Neural progenitor cell (in vitro differentiated cells): ENCODE data around the gene IQCC. TPM values are rescaled to one million over a fixed set of nuclear protein-coding genes. Genes with fewer than 3 reads are reported as not detected.

Experiments used
- DNase-seq: peaks from one replicate; pipeline ENCODE4 v3.0.0-alpha.2; 2016; ENCODE audit warnings: low spot score
- H2AFZ ChIP-seq: fragments of 200-600 bp; sonication (generic); replicated peaks from 2 replicates; pipeline ENCODE4 v1.6.1; 2016; ENCODE audit warnings: antibody characterized with exemption
- H3F3A ChIP-seq: fragments of 200-600 bp; sonication (generic); 2 replicates; pipeline ENCODE4 v1.6.1; 2016; ENCODE audit warnings: antibody characterized with exemption, low read depth
- H3K27ac ChIP-seq: fragments of 200-600 bp; sonication (generic); 2 replicates; pipeline ENCODE4 v1.5.1; 2016; ENCODE audit warnings: mild to moderate bottlenecking
- H3K27me3 ChIP-seq: fragments of 200-600 bp; sonication (generic); 2 replicates; pipeline ENCODE4 v1.6.1; 2016; ENCODE audit warnings: mild to moderate bottlenecking, moderate library complexity
- H3K36me3 ChIP-seq: fragments of 200-600 bp; sonication (generic); 2 replicates; pipeline ENCODE4 v1.5.1; 2016
- H3K4me1 ChIP-seq: fragments of 200-600 bp; sonication (generic); 2 replicates; pipeline ENCODE4 v1.6.1; 2016; ENCODE audit warnings: mixed run types
- H3K4me2 ChIP-seq: fragments of 200-600 bp; sonication (generic); 2 replicates; pipeline ENCODE4 v1.6.1; 2016
- H3K4me3 ChIP-seq: fragments of 200-600 bp; sonication (generic); 2 replicates; pipeline ENCODE4 v1.5.1; 2016
- H3K79me2 ChIP-seq: fragments of 200-600 bp; sonication (generic); 2 replicates; pipeline ENCODE4 v1.6.1; 2016; ENCODE audit warnings: low read depth
- H3K9ac ChIP-seq: fragments of 200-600 bp; sonication (generic); 2 replicates; pipeline ENCODE4 v1.6.1; 2016
- H3K9me3 ChIP-seq: fragments of 200-600 bp; sonication (generic); 2 replicates; pipeline ENCODE4 v1.5.1; 2016; ENCODE audit warnings: low read depth
- H4K20me1 ChIP-seq: fragments of 200-600 bp; sonication (generic); 2 replicates; pipeline ENCODE4 v1.6.1; 2016; ENCODE audit warnings: low read depth
- H3K27ac Mint-ChIP-seq: 3 replicates; pipeline ENCODE4 v1.8.0; 2021; ENCODE audit warnings: mixed read lengths
- H3K27me3 Mint-ChIP-seq: 2 replicates; pipeline ENCODE4 v1.8.0; 2022; ENCODE audit warnings: low read depth, mild to moderate bottlenecking, inconsistent platforms, moderate library complexity, mixed read lengths; ENCODE audit not compliant: insufficient read depth
- H3K36me3 Mint-ChIP-seq: 3 replicates; pipeline ENCODE4 v1.8.0; 2021; ENCODE audit warnings: mixed read lengths
- H3K4me1 Mint-ChIP-seq: 3 replicates; pipeline ENCODE4 v1.8.0; 2021; ENCODE audit warnings: mixed read lengths
- H3K4me3 Mint-ChIP-seq: 3 replicates; pipeline ENCODE4 v1.8.0; 2021; ENCODE audit warnings: mild to moderate bottlenecking, moderate library complexity, mixed read lengths
- H3K9me3 Mint-ChIP-seq: 3 replicates; pipeline ENCODE4 v1.8.0; 2020; ENCODE audit warnings: mixed read lengths
- EZH2 ChIP-seq: fragments of 200-600 bp; sonication (generic); IDR thresholded peaks from 2 replicates; pipeline ENCODE4 v1.6.1; 2017; ENCODE audit warnings: antibody characterized with exemption, mild to moderate bottlenecking, moderate library complexity
- EZH2phosphoT487 ChIP-seq: fragments of 200-600 bp; sonication (generic); IDR thresholded peaks from 2 replicates; pipeline ENCODE4 v1.6.1; 2017; ENCODE audit warnings: antibody characterized with exemption
- total RNA-seq: library from RNA; depleted of rRNA; stranded (reverse); fragments of >200 nt; gene quantifications from 2 replicates; pipeline ENCODE4 v1.2.3, GENCODE V29; 2015; ENCODE audit warnings: low replicate concordance
- TF ChIP-seq, protein P1 (sequence below): fragments of 200-600 bp; sonication (generic); IDR thresholded peaks from 2 replicates; pipeline ENCODE4 v1.5.1; 2017; ENCODE audit warnings: antibody characterized with exemption, mild to moderate bottlenecking

The IQCC gene
- total RNA-seq, 1 donor from 2014 or later: 5.8 TPM

GRCh38 chr1:32208469-32208868 lies 3.0 kb downstream of the IQCC start:
- Mint-ChIP-seq H3K9me3 (no peaks in the 10 kb centered on the region), H3K27me3 (peaks cover 4% of the 10 kb centered on the region), H3K27ac (no peak overlapping the region), H3K4me3 (no peak overlapping the region), H3K4me1 (peaks cover 15% of the 10 kb centered on the region), H3K36me3 (peaks cover 9% of the 10 kb centered on the region)
- Histone ChIP-seq H3K27ac (no peak overlapping the region), H2AFZ (no peak overlapping the region), H3K36me3 (no peaks in the 10 kb centered on the region), H3K4me3 (no peak overlapping the region), H3K9ac (no peak overlapping the region), H3F3A (peaks cover 8% of the 10 kb centered on the region), H3K27me3 (peaks cover 11% of the 10 kb centered on the region), H4K20me1 (no peaks in the 10 kb centered on the region), H3K4me2 (no peak overlapping the region), H3K9me3 (no peaks in the 10 kb centered on the region), H3K79me2 (no peaks in the 10 kb centered on the region), H3K4me1 (peaks cover 5% of the 10 kb centered on the region)
- no peak for TF ChIP-seq EZH2phosphoT487
- TF ChIP-seq EZH2: no peak
- DNase-seq: no peak

GRCh38 chr1:32208891-32209328 lies 3.4 kb downstream of the IQCC start, which contains the start of gene DCDC2B:
Gene DCDC2B (plus strand): TSS chr1:32209089. CDS start chr1:32209094, 5 bp downstream.
- Histone ChIP-seq H2AFZ (no peak within 1 kb of the TSS), H3K79me2 (no peaks in the 10 kb centered on the region), H3K4me1 (peaks cover 5% of the 10 kb centered on the region), H3F3A (peaks cover 8% of the 10 kb centered on the region), H3K4me2 (no peak within 1 kb of the TSS), H3K9ac (no peak within 1 kb of the TSS), H3K9me3 (no peaks in the 10 kb centered on the region), H3K27me3 (peaks cover 11% of the 10 kb centered on the region), H3K36me3 (no peaks in the 10 kb centered on the region), H4K20me1 (no peaks in the 10 kb centered on the region), H3K27ac (no peak within 1 kb of the TSS), H3K4me3 (no peak within 1 kb of the TSS)
- Mint-ChIP-seq H3K36me3 (peaks cover 9% of the 10 kb centered on the region), H3K4me1 (peaks cover 15% of the 10 kb centered on the region), H3K27ac (peak within 1 kb of the TSS; percentile 53), H3K4me3 (peak within 1 kb of the TSS; percentile 35), H3K27me3 (peaks cover 3% of the 10 kb centered on the region), H3K9me3 (no peaks in the 10 kb centered on the region)
- no peak for DNase-seq
- TF ChIP-seq EZH2 (no peak), EZH2phosphoT487 (no peak)
- TF ChIP-seq, protein P1, sequence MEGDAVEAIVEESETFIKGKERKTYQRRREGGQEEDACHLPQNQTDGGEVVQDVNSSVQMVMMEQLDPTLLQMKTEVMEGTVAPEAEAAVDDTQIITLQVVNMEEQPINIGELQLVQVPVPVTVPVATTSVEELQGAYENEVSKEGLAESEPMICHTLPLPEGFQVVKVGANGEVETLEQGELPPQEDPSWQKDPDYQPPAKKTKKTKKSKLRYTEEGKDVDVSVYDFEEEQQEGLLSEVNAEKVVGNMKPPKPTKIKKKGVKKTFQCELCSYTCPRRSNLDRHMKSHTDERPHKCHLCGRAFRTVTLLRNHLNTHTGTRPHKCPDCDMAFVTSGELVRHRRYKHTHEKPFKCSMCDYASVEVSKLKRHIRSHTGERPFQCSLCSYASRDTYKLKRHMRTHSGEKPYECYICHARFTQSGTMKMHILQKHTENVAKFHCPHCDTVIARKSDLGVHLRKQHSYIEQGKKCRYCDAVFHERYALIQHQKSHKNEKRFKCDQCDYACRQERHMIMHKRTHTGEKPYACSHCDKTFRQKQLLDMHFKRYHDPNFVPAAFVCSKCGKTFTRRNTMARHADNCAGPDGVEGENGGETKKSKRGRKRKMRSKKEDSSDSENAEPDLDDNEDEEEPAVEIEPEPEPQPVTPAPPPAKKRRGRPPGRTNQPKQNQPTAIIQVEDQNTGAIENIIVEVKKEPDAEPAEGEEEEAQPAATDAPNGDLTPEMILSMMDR: no peak

GRCh38 chr1:32215629-32216480 lies 10.4 kb downstream of the IQCC start:
- H2AFZ ChIP-seq: no peak overlapping the region
- DNase-seq: peak; percentile 83
- H3K27me3 ChIP-seq: no peaks in the 10 kb centered on the region
- no peaks in the 10 kb centered on the region for H3K9me3 ChIP-seq
- TF ChIP-seq, protein P1: peak; percentile 77
- no peak for TF ChIP-seq EZH2
- Mint-ChIP-seq H3K4me1 (peaks cover 8% of the 10 kb centered on the region), H3K27ac (peak overlapping the region; percentile 29), H3K4me3 (no peak overlapping the region), H3K36me3 (peaks cover 6% of the 10 kb centered on the region), H3K9me3 (no peaks in the 10 kb centered on the region), H3K27me3 (peaks cover 6% of the 10 kb centered on the region)
- no peaks in the 10 kb centered on the region for H3F3A ChIP-seq
- peaks cover 7% of the 10 kb centered on the region for H3K79me2 ChIP-seq
- no peak overlapping the region for H3K4me2 ChIP-seq
- no peaks in the 10 kb centered on the region for H4K20me1 ChIP-seq
- no peaks in the 10 kb centered on the region for H3K36me3 ChIP-seq
- H3K9ac ChIP-seq: no peak overlapping the region
- no peak overlapping the region for H3K27ac ChIP-seq
- H3K4me1 ChIP-seq: peaks cover 2% of the 10 kb centered on the region
- no peak overlapping the region for H3K4me3 ChIP-seq

DNA sequence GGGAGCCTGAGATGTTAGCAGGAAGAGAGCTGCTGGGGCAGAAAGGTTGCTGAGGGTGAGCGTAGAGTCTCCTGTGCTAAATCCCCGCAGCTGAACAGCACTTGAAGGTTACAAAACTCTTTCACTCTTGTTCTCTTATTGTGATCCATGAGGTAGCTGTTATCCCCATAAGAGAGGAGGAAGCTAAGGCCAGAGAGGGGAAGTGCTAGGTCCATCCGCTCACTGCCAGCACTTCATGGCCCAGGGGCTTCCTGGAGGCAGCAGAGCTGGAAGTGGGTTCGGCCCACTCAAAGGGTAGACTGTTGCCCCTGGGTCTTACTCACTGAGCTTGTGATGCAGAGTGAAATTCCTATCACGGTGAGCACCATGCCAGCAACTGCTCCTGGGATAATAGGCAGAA lies 11.1 kb downstream of the IQCC start:
- Mint-ChIP-seq H3K4me3 (no peak overlapping the region), H3K36me3 (peaks cover 6% of the 10 kb centered on the region), H3K9me3 (no peaks in the 10 kb centered on the region), H3K27me3 (peaks cover 6% of the 10 kb centered on the region), H3K4me1 (peaks cover 15% of the 10 kb centered on the region), H3K27ac (no peak overlapping the region)
- Histone ChIP-seq H3K9me3 (no peaks in the 10 kb centered on the region), H3K9ac (no peak overlapping the region), H2AFZ (no peak overlapping the region), H3K4me3 (no peak overlapping the region), H3K4me1 (peaks cover 8% of the 10 kb centered on the region), H3K27me3 (no peaks in the 10 kb centered on the region), H3K79me2 (peaks cover 15% of the 10 kb centered on the region), H3K4me2 (no peak overlapping the region), H3F3A (no peaks in the 10 kb centered on the region), H3K36me3 (no peaks in the 10 kb centered on the region), H3K27ac (no peak overlapping the region), H4K20me1 (no peaks in the 10 kb centered on the region)
- TF ChIP-seq EZH2phosphoT487 (no peak), EZH2 (no peak)
- TF ChIP-seq, protein P1: no peak
- no peak for DNase-seq
